Esophagus squamous epithelium (tissue), 4 donors: Measurements from ENCODE around the gene RSBN1.

Experiments used
- POLR2A ChIP-seq, 4 donors: fragments of 450-650 bp; IDR thresholded peaks; one replicate each; pipeline ENCODE4 v1.6.1; 2017; ENCODE audit warnings: antibody characterized with exemption in 4 of 4, mild to moderate bottlenecking in 4 of 4, moderate library complexity in 3 of 4
- TF ChIP-seq, protein P1 (sequence below), 6 experiments: fragments of 450-650 bp in 4 of 6; fragments of 200-600 bp in 2 of 6; sonication (generic) in 2 of 6; IDR thresholded peaks; one replicate each; pipeline ENCODE4 v1.5.1; 2016 to 2019; ENCODE audit warnings: antibody characterized with exemption in 6 of 6, mild to moderate bottlenecking in 4 of 6, moderate library complexity in 4 of 6

- TF ChIP-seq, protein P1, sequence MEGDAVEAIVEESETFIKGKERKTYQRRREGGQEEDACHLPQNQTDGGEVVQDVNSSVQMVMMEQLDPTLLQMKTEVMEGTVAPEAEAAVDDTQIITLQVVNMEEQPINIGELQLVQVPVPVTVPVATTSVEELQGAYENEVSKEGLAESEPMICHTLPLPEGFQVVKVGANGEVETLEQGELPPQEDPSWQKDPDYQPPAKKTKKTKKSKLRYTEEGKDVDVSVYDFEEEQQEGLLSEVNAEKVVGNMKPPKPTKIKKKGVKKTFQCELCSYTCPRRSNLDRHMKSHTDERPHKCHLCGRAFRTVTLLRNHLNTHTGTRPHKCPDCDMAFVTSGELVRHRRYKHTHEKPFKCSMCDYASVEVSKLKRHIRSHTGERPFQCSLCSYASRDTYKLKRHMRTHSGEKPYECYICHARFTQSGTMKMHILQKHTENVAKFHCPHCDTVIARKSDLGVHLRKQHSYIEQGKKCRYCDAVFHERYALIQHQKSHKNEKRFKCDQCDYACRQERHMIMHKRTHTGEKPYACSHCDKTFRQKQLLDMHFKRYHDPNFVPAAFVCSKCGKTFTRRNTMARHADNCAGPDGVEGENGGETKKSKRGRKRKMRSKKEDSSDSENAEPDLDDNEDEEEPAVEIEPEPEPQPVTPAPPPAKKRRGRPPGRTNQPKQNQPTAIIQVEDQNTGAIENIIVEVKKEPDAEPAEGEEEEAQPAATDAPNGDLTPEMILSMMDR (IDR thresholded peaks at IDR 0.05): no peak
- no peak for TF ChIP-seq POLR2A (IDR thresholded peaks at IDR 0.05)
These were observed 7.1 kb downstream of the RSBN1 start for GRCh38 chr1:113805256-113805531.
